Cardiac muscle cell (in vitro differentiated cells and primary cell): ENCODE measurements around the gene ADGRD1. TPM values are rescaled to one million over a fixed set of nuclear protein-coding genes. Genes with fewer than 3 reads are reported as not detected.

ENCODE experiments used
- DNase-seq, 2 donors: peaks; one replicate each; pipeline versions ENCODE4 v3.0.0 to v3.0.0-alpha.2; 2010 to 2017; ENCODE audit warnings: low read depth in 1 of 2, low spot score in 1 of 2
- H3K27ac ChIP-seq: fragments of 200-600 bp; sonication (generic); 2 replicates; pipeline ENCODE4 v1.5.1; 2016
- H3K27me3 ChIP-seq: fragments of 200-600 bp; sonication (generic); 2 replicates; pipeline ENCODE4 v1.6.0; 2016; ENCODE audit warnings: control low read depth
- H3K36me3 ChIP-seq: fragments of 200-600 bp; sonication (generic); 2 replicates; pipeline ENCODE4 v1.5.1; 2016; ENCODE audit warnings: control low read depth
- H3K4me1 ChIP-seq: fragments of 200-600 bp; sonication (generic); 2 replicates; pipeline ENCODE4 v1.8.1; 2017; ENCODE audit warnings: low read depth, mild to moderate bottlenecking, mixed run types
- H3K4me3 ChIP-seq: fragments of 200-600 bp; sonication (generic); 2 replicates; pipeline ENCODE4 v1.5.1; 2016; ENCODE audit warnings: mild to moderate bottlenecking
- H3K9me3 ChIP-seq: fragments of 200-600 bp; sonication (generic); 2 replicates; pipeline ENCODE4 v1.5.1; 2017; ENCODE audit warnings: low read depth, mild to moderate bottlenecking, control low read depth
- polyA plus RNA-seq: library from polyadenylated mRNA; unstranded; fragments of >200 nt; fragmentation: Nextera tagmentation; extraction: Ambion mirVana; gene quantifications from 2 replicates; pipeline ENCODE4 v1.2.1, GENCODE V29; 2016
- total RNA-seq: library from RNA; depleted of rRNA; stranded (reverse); fragments of >200 nt; gene quantifications from 2 replicates; pipeline ENCODE4 v1.2.3, GENCODE V29; 2016
- TF ChIP-seq, protein P1 (sequence below): IDR thresholded peaks from 2 replicates; pipeline ENCODE4 v1.5.1; 2012; ENCODE audit warnings: low read depth, mild to moderate bottlenecking, low read length

ADGRD1 gene
- total and polyA plus RNA-seq, 2 experiments from 2014 or later: 66.6 to 74.0 TPM

DNA sequence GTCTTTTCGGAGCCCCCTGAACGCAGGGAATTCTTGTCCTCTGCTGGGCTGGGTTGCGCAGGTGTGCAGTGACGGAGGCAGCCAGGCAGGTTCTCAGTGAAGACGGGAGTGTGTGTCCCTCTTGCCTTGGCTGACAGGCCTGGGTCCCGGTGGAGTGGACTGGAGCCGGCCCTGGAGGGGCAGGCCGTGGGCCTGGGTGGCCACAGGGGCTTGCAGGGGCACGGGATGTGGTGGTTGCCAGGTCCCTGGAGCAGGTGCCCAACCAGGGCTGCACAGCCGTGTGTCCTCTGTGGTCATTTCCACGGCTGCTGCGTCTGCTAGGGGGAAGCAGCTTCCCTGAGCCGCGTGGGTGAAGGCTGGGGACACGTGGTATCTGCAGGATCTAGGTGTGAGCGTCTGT is 79.8 kb downstream of the ADGRD1 start:
- H3K4me3 ChIP-seq: no peak overlapping the region
- H3K27me3 ChIP-seq: no peaks in the 10 kb centered on the region
- TF ChIP-seq, protein P1, sequence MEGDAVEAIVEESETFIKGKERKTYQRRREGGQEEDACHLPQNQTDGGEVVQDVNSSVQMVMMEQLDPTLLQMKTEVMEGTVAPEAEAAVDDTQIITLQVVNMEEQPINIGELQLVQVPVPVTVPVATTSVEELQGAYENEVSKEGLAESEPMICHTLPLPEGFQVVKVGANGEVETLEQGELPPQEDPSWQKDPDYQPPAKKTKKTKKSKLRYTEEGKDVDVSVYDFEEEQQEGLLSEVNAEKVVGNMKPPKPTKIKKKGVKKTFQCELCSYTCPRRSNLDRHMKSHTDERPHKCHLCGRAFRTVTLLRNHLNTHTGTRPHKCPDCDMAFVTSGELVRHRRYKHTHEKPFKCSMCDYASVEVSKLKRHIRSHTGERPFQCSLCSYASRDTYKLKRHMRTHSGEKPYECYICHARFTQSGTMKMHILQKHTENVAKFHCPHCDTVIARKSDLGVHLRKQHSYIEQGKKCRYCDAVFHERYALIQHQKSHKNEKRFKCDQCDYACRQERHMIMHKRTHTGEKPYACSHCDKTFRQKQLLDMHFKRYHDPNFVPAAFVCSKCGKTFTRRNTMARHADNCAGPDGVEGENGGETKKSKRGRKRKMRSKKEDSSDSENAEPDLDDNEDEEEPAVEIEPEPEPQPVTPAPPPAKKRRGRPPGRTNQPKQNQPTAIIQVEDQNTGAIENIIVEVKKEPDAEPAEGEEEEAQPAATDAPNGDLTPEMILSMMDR: no peak
- DNase-seq: no peak
- no peaks in the 10 kb centered on the region for H3K9me3 ChIP-seq
- H3K27ac ChIP-seq: no peak overlapping the region
- no peaks in the 10 kb centered on the region for H3K36me3 ChIP-seq
- no peaks in the 10 kb centered on the region for H3K4me1 ChIP-seq

DNA sequence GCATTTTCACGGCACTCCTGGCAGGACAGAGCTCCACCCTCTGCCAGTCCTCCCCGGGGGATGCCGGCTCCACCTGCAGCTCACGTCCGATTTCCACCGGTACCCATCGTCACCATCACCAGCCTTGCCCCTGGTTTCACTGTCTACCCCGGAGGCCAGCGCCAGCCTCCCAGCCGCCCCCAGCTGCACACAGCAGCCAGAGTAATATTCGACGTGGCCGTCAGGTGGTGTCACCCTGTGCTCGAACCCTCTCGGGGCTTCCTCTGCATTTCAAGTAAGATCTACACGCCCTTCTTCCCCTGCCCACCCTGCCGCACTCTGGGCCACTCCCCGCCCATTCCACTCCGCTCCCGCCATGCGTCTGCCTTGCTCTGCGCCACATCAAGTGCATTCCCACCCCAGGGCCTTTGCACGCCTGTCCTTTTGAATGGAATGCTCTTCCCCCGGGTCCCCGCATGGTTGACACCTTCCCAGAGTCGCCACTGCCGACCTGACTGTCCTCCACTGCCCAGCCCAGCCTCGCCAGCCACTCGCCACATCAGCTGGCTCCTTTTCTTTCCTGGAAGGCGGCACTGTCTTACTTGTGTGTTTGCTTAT is 80.3 kb downstream of the ADGRD1 start:
- H3K36me3 ChIP-seq: no peaks in the 10 kb centered on the region
- H3K9me3 ChIP-seq: no peaks in the 10 kb centered on the region
- TF ChIP-seq, protein P1: no peak
- no peaks in the 10 kb centered on the region for H3K4me1 ChIP-seq
- no peaks in the 10 kb centered on the region for H3K27me3 ChIP-seq
- no peak for DNase-seq
- H3K27ac ChIP-seq: no peak overlapping the region
- H3K4me3 ChIP-seq: no peak overlapping the region

DNA sequence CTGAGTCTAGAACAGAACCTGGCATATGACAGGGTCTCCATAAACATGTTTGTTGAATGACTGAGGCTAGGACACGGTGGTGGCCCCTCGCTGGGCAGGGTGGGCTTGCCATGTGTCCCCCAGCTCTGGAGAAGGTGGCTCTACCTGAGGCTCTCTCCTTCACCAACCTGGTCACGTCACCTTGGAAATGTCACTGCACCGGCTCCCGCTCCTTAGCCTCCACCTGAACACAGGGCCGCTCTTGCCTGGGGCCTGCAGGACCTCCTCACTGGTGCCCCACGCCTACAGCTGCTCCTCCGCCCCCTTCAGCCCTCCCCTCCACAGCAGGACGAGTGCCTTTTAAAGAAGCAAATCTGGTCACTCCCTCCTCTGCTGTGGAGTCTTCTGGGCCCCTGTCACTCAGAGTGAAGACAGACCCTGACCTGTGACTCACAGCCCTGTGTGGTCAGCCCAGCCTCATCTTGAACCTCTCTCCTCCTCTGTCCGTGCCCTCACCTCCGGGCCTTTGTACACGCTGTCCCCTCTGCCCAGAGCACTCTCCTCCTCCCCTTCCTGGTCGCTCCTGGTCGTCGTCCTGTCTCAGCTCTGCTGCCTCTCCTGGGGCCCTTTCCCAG is 81.0 kb downstream of the ADGRD1 start:
- TF ChIP-seq, protein P1: no peak
- Histone ChIP-seq H3K4me3 (no peak overlapping the region), H3K9me3 (no peaks in the 10 kb centered on the region), H3K36me3 (no peaks in the 10 kb centered on the region), H3K27ac (no peak overlapping the region), H3K27me3 (no peaks in the 10 kb centered on the region), H3K4me1 (no peaks in the 10 kb centered on the region)
- DNase-seq: no peak

DNA sequence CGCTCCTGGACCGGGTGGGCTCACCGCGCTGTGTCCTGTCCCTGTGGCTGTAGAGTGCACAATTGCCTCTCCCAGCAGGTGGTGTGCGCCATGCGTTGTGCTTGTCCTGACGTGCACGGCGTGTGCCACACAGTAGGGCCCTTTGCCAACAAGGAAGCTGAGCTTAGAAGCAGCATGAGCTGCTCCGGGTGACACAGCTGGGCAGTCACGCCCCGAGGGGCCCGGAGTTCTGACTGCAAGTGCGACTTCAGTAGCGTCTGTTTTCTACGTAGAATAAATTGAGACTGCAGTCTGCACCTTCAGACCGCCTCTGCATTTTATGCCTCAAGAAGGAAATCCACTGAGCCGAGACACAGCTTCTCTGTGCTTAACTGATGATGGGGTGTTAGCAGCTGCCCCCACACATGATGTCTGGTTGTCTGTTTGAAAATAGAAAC is 81.6 kb downstream of the ADGRD1 start:
- Histone ChIP-seq H3K4me3 (no peak overlapping the region), H3K27me3 (no peaks in the 10 kb centered on the region), H3K27ac (no peak overlapping the region), H3K36me3 (no peaks in the 10 kb centered on the region), H3K9me3 (no peaks in the 10 kb centered on the region), H3K4me1 (no peaks in the 10 kb centered on the region)
- TF ChIP-seq, protein P1: no peak
- no peak for DNase-seq

DNA sequence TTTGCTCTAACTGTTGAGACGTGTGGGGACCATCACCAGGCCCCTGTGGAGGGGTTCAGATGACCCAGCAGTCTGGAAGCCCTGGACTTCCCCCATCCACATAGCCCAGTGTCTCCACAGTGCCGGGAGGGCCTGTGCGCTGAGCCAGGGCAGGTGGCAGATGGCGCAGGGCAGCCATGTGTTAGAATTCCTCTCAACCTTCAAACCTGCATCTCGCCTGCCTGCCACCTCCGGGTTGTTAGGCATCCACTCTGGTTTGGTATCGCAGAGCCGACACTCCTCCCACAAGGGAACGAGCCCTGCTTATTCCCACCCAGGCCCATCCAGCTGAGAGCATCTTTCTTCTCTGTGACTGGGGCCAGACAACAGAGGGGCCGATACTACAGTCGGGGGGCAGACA is 84.5 kb downstream of the ADGRD1 start:
- H3K27me3 ChIP-seq: no peaks in the 10 kb centered on the region
- DNase-seq: no peak
- no peak overlapping the region for H3K4me3 ChIP-seq

More for the DNA sequence above, 84.5 kb downstream of the ADGRD1 start:
- peaks cover 4% of the 10 kb centered on the region for H3K36me3 ChIP-seq
- no peak overlapping the region for H3K27ac ChIP-seq
- no peaks in the 10 kb centered on the region for H3K9me3 ChIP-seq
- TF ChIP-seq, protein P1: no peak
- no peaks in the 10 kb centered on the region for H3K4me1 ChIP-seq
